Activated gamma-delta T cell treated with anti-CD3 and anti-CD28 coated beads, Interleukin-2, amount 50 U/mL, for 16 hours (primary cell): ENCODE results near the gene SLC22A1.
"Not testable (repeated sequence)": the region's sequence is repeated elsewhere in the genome, so short reads cannot be mapped to it uniquely, and the experiment has no call there.

Experiments
- DNase-seq: peaks from one replicate; pipeline ENCODE4 v3.0.0-alpha.2; 2020; ENCODE audit warnings: low read depth

Gene SLC22A1

GRCh38 chr6:160124007-160124406 is 2.4 kb downstream of the SLC22A1 start:
- no peak for DNase-seq

DNA sequence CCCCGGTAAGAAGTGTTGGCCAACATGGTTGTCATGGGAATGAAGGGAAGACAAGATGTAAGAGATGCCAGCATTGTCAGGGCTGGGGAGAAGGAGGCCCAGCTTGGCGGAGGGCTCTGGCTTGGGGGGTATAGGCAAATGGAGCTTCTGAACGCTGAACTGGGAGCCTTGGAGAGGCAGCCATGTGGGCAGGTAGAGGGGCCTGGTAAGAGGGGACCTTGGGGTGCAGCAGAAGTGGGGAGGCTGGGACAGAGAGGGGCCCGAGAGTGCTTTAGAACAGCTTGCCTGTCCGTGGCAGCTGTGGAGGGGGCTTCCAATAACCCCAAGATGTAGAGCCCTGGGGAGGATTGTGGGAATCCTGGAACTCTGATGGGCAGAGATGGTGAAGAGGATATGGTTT is 3.0 kb downstream of the SLC22A1 start:
- no peak for DNase-seq

GRCh38 chr6:160125105-160125504 is 3.5 kb downstream of the SLC22A1 start:
- DNase-seq, result not testable (repeated sequence)

DNA sequence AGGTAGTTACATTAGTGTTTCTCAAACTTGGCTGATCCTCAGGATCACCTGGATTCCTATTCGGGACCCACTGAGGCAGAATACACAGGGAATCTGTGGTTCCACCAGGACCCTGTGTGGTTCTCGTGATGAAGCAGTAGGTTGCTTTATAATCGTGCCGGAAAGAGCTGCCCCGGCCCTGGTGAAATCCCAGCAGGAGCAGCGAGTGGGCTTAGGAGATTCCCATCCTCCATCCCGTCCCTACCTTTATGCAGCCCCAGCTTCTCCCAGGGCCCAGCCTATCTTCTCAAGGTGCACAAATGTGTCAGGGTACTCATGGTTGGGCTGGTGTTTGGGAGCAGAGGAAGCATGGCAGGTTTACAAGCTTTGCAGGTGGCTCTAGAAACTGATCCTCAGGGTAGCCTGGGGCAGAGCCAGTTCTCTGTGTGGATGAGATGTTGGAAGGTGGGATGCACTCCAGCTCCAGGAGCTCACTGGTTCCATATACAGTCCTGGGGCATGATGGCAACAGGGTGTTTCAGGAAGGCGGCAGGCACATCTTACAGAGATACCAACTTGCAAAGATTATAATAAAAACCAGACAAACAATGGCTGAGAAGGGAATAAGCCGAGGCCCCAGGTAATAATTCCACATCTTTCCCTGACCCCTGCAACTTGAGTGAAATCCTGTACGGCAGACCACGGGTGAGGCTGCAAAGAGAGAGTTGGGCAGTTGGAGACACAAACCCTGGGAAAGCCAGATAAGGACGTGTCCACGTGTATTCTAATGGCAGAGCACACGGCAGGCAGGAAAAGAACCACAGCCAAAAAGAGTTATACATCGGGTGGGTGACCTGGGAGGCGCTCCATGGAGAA is 5.9 kb downstream of the SLC22A1 start:
- DNase-seq, result no peak

DNA sequence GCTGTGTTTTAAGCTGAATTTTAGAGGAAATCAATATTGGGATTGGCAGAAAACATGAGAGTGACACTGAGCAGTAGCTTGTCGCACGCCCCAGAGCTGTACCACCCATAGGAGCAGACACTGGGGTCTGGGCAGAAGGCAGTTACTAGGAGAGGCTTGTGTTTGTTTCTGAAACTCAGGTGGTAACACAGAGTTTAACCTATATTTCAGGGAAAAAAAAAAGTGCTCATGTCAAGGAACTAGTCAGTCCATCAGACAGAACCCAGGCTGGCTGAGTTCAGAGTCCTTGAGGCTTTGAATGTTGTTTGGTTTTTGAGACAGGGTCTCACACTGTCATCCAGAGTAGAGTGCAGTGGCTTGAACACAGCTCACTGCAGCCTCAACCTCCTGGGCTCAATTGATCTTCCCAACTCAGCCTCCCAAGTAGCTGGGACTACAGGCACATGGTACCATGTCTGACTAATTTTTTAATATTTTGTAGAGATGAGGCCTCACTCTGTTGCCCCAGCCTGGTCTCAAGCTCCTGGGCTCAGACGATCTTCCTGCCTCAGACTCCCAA is 6.6 kb downstream of the SLC22A1 start:
- no peak for DNase-seq

GRCh38 chr6:160128879-160129516 is 7.4 kb downstream of the SLC22A1 start:
- no peak for DNase-seq

- DNase-seq, result no peak
Observed at GRCh38 chr6:160129881-160130615, 8.4 kb downstream of the SLC22A1 start.

GRCh38 chr6:160130729-160131484 is 9.3 kb downstream of the SLC22A1 start:
- DNase-seq, result no peak

DNA sequence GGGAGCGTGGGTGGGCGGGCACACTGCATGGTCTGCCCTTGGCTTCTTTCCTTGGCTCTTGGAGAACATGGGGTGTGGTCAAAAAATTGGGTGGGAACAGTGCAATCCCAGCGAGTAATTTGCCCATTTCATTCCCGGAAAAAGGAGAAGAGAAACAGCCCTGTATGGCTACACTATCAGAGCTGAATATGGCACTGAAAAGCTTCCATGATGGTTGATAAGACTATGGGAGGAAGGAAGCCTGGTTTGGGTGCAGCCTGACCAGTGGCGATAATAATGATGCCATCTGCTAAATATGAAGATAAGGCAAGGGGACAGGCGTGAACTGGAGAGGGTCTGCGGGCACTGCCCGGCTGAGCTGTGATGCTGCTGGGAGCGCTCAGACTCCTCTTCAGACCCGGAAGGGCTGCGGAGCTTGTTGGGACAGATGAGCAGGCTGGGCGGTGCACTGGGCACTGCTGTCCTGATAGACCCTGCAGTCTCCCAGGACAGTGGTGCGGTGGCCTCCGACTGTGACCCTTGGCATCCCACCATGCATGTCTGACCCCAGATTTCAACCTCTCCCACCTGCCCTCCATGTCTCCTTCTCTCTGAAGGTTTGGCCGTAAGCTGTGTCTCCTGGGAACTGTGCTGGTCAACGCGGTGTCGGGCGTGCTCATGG is 10.2 kb downstream of the SLC22A1 start:
- DNase-seq, result no peak

- no peak for DNase-seq
Observed at GRCh38 chr6:160132297-160132637, 10.7 kb downstream of the SLC22A1 start.

DNA sequence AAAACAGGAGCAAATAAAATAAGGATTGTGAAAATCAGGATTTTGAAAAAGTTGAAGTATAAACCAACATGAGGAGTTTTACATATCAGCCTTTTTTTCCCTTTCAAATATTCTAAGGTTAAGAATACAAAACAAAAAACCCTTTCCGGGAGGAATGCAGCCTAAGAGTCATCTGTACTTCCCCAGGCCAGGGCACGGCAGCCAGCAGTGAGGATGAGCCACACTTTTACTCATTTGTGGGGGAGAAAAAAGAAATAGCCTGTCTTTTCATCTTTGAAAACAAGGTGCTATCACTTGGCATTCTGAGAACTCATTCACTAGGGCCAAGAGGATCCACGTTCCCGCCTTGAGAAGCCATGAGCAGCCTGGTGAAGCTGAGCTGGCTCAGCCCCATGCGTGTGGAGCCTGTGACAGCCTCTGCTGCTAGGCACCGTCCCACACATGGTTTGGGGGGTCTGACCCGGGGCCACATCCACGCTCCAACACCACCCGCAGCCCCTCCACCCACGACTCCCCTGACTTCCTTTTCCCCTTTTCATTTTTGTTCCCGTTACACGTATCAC is 11.2 kb downstream of the SLC22A1 start:
- no peak for DNase-seq

DNA sequence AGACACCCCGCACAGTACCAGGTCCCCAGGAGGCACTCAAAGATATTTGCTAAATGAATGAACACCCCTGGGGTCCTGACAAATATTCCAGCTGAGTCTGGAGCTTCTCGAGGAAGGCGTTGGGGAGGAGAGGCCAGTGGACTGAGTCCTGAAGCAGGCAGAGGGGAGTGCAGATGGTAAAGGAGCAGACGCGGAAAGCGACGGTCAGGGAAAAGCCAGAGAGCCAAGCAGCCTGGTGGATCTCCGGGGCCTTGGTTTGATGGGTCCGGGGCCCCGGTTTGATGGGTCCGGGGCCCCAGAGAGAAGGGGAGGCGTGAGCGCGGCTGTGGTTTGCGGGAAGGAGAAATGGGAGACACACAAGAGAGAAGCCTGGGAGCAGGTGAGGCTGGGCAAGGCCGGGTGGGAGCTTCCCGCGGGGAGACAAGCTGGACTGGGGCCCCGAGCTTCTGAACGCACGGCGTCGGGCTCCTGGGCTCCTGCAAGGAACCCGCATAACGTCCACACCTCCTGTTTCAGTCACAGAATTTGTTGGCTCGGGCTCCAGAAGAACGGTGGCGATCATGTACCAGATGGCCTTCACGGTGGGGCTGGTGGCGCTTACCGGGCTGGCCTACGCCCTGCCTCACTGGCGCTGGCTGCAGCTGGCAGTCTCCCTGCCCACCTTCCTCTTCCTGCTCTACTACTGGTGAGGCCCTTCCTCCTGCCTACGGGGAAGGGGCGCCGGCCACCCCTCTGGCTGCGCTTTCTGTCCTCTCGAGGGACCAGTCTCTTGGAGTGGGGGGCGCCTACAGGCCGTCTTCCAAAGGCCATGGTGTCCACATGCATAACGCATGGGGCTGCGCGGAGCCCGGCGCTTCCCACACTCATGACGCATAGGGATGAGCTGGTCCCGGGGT is 12.1 kb downstream of the SLC22A1 start:
- DNase-seq, result no peak

DNA sequence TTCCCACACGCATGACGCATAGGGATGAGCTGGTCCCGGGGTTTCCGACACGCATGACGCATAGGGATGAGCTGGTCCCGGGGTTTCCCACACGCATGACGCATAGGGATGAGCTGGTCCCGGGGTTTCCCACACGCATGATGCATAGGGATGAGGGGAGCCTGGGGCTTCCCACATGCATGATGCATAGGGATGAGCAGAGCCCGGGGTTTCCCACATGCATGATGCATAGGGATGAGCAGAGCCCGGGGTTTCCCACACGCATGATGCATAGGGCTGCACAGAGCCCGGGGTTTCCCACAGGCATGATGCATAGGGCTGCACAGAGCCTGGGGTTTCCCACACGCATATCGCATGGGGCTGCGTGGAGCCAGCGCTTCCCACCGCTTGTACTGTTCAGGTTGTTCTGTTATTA is 12.7 kb downstream of the SLC22A1 start:
- DNase-seq, result not testable (repeated sequence)

DNA sequence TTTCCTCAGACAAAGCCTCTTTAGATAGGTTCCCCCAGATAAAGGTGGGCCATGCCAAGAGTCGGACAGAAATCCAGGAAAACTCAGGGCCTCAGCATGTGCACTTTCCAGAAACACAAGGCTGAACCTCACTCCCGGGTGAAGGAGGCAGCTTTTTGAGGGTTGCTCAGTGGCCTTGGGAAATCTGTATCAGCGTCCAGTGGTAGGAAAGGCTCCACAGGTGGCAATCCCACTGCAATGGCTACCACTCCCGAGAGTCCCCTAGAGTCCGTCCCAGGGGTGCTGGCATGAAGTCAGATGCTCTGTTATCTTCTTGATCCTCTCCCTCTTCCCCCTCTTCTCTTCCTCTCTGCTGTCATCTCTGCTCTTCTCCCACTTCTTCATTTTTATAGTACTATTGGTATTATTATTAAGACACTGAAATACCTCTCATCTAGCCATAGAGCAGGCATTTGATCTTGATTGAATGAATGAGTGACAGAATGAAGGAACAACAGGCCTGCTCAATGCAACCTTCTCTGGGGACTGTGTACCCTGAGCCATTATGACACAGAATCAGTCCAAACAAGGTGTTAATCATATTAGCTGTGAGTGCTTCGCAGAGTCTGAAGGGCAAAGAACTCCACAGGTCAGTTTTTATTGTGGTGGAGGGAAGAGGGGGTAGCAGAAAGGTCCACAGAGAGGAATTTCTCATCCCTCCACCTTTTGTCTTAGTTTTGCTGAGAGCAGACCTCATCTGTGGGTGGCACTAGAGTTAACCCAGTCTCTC is 13.3 kb downstream of the SLC22A1 start:
- DNase-seq, result no peak

DNA sequence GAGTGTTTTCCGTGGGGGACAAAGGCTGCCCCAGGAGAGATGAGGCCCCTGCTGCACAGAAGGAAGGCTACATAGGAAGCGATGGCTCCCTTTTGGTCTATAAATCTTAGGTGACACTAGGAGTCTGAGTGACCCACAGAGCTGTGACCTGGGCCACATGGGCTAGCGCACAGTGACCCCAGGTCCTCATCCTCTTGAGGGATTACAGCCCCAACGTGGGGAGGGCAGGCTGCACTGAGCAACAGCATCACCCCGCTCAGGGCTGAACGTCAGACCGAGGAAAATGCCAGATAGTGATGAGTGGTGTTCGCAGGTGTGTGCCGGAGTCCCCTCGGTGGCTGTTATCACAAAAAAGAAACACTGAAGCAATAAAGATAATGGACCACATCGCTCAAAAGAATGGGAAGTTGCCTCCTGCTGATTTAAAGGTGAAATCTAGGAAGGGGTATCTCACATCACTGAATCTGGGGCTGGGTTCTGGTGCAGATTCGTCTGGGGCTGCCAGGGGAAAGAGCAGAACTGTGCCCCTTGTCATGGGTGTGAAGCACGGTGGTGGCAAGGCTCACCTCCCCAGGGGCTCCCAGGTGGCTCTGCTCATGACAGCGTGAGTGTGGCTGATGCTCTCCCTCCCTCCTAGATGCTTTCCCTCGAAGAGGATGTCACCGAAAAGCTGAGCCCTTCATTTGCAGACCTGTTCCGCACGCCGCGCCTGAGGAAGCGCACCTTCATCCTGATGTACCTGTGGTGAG is 14.5 kb downstream of the SLC22A1 start:
- DNase-seq, result no peak

- DNase-seq, result no peak
Observed at GRCh38 chr6:160137130-160137988, 15.7 kb downstream of the SLC22A1 start.
